ENCODE data around the gene WIPF2. TPM values are rescaled to one million over a fixed set of nuclear protein-coding genes. Genes with fewer than 3 reads are reported as not detected.

The WIPF2 gene
- polyA plus RNA-seq, 1 donor (not counting 4 experiments of a cell fraction or from before 2014, with no cell fraction given) = 8.5 TPM

DNA sequence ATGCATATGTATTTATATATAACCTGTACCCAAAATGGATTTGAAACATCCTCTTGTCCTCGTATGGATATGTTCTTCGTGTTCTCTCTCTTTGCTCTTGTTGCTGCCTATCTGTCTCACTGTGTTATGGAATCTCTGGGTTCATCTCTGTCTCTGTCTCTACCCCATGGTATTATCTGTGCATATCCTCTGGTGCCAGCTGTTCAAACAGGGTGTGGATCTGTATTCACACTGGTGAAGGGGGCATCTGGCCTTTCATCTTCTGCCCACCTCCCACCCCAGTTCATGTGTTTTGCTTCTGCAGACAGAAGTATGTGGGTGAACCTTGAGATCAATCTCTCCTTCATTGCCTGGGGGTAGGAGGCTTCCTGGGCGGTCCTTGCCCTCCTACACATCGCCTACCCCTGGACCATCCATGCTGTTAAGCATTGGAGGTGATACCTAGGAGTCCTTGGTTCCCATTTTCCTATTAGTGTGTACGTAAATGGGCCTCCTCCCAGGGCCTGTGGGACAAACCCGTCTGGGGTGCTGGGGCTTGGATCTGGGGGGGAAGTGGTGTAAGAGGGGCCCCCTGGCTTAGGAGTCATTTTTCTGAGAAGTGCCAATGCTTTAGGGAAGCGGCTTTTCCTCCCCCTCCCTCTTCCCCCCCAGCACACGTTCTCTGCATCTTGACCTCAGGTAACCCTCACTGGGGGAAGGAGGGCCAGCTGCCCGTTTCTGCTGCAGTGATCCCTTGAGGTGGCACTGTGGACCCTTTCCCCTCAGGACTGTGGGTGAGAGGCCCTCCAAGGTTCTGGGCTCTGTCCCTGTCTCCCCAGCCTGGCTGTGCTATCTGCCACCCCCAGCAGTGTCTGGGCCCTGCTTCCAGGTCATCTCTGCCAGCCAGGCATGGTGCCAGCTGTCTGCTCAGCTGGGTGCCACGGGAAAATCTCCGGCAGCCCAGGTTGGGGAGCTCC lies 111.0 kb downstream of the WIPF2 start:
- no peak overlapping the region for H3K4me2 ChIP-seq (ENCODE audit: control insufficient read depth, extremely low read depth, insufficient read depth, low read depth, low read length)
- dilution Hi-C loops (cut with MboI; ENCODE audit: extremely low pct_ligation_motif_present, low sequenced_read_pairs) = no loop called here
- H3K79me2 ChIP-seq (ENCODE audit: control insufficient read depth, insufficient read depth, low read length) = peaks cover 80% of the 10 kb centered on the region

DNA sequence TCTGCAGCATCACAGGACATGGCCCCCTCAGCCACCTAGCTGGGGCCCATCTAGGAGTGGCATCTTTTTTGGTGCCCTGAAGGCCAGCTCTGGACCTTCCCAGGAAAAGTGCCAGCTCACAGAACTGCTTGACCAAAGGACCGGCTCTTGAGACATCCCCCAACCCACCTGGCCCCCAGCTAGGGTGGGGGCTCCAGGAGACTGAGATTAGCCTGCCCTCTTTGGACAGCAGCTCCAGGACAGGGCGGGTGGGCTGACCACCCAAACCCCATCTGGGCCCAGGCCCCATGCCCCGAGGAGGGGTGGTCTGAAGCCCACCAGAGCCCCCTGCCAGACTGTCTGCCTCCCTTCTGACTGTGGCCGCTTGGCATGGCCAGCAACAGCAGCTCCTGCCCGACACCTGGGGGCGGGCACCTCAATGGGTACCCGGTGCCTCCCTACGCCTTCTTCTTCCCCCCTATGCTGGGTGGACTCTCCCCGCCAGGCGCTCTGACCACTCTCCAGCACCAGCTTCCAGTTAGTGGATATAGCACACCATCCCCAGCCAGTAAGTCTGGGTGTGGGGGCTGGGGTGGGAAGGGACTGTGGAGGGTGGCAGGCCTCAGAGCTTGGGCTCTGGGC lies 111.9 kb downstream of the WIPF2 start:
- Histone ChIP-seq H3K27me3 (ENCODE audit: control insufficient read depth, extremely low read depth, insufficient read depth, low read length) (no peaks in the 10 kb centered on the region), H3K9ac (ENCODE audit: control insufficient read depth, extremely low read depth, insufficient read depth, low read length) (no peak overlapping the region), H3K9me3 (ENCODE audit: control insufficient read depth, low read depth, low read length) (no peaks in the 10 kb centered on the region), H4K20me1 (ENCODE audit: control insufficient read depth, extremely low read depth, insufficient read depth, low read length) (peaks cover 9% of the 10 kb centered on the region), H2AFZ (ENCODE audit: control insufficient read depth, low read length) (no peak overlapping the region), H3K4me2 (ENCODE audit: control insufficient read depth, extremely low read depth, insufficient read depth, low read depth, low read length) (no peak overlapping the region), H3K27ac (ENCODE audit: control insufficient read depth, insufficient read depth, low read length) (no peak overlapping the region), H3K36me3 (ENCODE audit: control insufficient read depth in 2 of 2, extremely low read depth in 1 of 2, insufficient read depth in 2 of 2, low read length in 2 of 2) (peaks cover 10% of the 10 kb centered on the region in 2 experiments), H3K9me1 (ENCODE audit: control insufficient read depth, extremely low read depth, insufficient read depth, low read length) (peaks cover 2% of the 10 kb centered on the region), H3K4me3 (ENCODE audit: control insufficient read depth in 2 of 3, extremely low read depth in 1 of 3, insufficient read depth in 2 of 3, low read depth in 1 of 3, low read length in 3 of 3) (no peak overlapping the region), H3K79me2 (ENCODE audit: control insufficient read depth, insufficient read depth, low read length) (peaks cover 79% of the 10 kb centered on the region), H3K4me1 (ENCODE audit: control insufficient read depth, extremely low read depth, insufficient read depth, low read length) (peaks cover 16% of the 10 kb centered on the region)
- no peak for DNase-seq (ENCODE audit: low read depth, low spot score)
- dilution Hi-C loops (cut with MboI; ENCODE audit: extremely low pct_ligation_motif_present, low sequenced_read_pairs) = no loop called here
- TF ChIP-seq, protein P1, sequence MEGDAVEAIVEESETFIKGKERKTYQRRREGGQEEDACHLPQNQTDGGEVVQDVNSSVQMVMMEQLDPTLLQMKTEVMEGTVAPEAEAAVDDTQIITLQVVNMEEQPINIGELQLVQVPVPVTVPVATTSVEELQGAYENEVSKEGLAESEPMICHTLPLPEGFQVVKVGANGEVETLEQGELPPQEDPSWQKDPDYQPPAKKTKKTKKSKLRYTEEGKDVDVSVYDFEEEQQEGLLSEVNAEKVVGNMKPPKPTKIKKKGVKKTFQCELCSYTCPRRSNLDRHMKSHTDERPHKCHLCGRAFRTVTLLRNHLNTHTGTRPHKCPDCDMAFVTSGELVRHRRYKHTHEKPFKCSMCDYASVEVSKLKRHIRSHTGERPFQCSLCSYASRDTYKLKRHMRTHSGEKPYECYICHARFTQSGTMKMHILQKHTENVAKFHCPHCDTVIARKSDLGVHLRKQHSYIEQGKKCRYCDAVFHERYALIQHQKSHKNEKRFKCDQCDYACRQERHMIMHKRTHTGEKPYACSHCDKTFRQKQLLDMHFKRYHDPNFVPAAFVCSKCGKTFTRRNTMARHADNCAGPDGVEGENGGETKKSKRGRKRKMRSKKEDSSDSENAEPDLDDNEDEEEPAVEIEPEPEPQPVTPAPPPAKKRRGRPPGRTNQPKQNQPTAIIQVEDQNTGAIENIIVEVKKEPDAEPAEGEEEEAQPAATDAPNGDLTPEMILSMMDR (optimal IDR thresholded peaks at IDR 0.05 in 1 of 3, IDR thresholded peaks at IDR 0.05 in 1 of 3, conservative IDR thresholded peaks at IDR 0.05 in 1 of 3; ENCODE audit: extremely low read depth in 1 of 3, insufficient read depth in 2 of 3, low read length in 3 of 3) = no peak
- TF ChIP-seq EZH2 (IDR thresholded peaks at IDR 0.05; ENCODE audit: low read length) = no peak
- FAIRE-seq = no peak

More for the DNA sequence above, 111.0 kb downstream of the WIPF2 start:
- DNase-seq (ENCODE audit: low read depth, low spot score) = no peak
- no peak overlapping the region for H3K27ac ChIP-seq (ENCODE audit: control insufficient read depth, insufficient read depth, low read length)
- no peak for FAIRE-seq
- peaks cover 11% of the 10 kb centered on the region for H4K20me1 ChIP-seq (ENCODE audit: control insufficient read depth, extremely low read depth, insufficient read depth, low read length)
- H3K9me1 ChIP-seq (ENCODE audit: control insufficient read depth, extremely low read depth, insufficient read depth, low read length) = peaks cover 2% of the 10 kb centered on the region
- H3K4me1 ChIP-seq (ENCODE audit: control insufficient read depth, extremely low read depth, insufficient read depth, low read length) = peaks cover 20% of the 10 kb centered on the region
- no peak overlapping the region for H2AFZ ChIP-seq (ENCODE audit: control insufficient read depth, low read length)
- H3K9me3 ChIP-seq (ENCODE audit: control insufficient read depth, low read depth, low read length) = no peaks in the 10 kb centered on the region
- no peak overlapping the region for H3K4me3 ChIP-seq (ENCODE audit: control insufficient read depth in 2 of 3, extremely low read depth in 1 of 3, insufficient read depth in 2 of 3, low read depth in 1 of 3, low read length in 3 of 3)
- no peak for TF ChIP-seq EZH2 (IDR thresholded peaks at IDR 0.05; ENCODE audit: low read length)
- TF ChIP-seq, protein P1 (optimal IDR thresholded peaks at IDR 0.05 in 1 of 3, IDR thresholded peaks at IDR 0.05 in 1 of 3, conservative IDR thresholded peaks at IDR 0.05 in 1 of 3; ENCODE audit: extremely low read depth in 1 of 3, insufficient read depth in 2 of 3, low read length in 3 of 3) = no peak
- H3K36me3 ChIP-seq (ENCODE audit: control insufficient read depth in 2 of 2, extremely low read depth in 1 of 2, insufficient read depth in 2 of 2, low read length in 2 of 2) = peaks cover 7 to 10% of the 10 kb centered on the region in 2 experiments
- H3K9ac ChIP-seq (ENCODE audit: control insufficient read depth, extremely low read depth, insufficient read depth, low read length) = no peak overlapping the region
- no peaks in the 10 kb centered on the region for H3K27me3 ChIP-seq (ENCODE audit: control insufficient read depth, extremely low read depth, insufficient read depth, low read length)

Data from keratinocyte (primary cell).